ENCODE results near the gene PALB2. TPM values are rescaled to one million over a fixed set of nuclear protein-coding genes. Genes with fewer than 3 reads are reported as not detected.

PALB2 gene
- total RNA-seq, 3 donors from 2014 or later: 7.7 to 12.7 (median 11.0) TPM

DNA sequence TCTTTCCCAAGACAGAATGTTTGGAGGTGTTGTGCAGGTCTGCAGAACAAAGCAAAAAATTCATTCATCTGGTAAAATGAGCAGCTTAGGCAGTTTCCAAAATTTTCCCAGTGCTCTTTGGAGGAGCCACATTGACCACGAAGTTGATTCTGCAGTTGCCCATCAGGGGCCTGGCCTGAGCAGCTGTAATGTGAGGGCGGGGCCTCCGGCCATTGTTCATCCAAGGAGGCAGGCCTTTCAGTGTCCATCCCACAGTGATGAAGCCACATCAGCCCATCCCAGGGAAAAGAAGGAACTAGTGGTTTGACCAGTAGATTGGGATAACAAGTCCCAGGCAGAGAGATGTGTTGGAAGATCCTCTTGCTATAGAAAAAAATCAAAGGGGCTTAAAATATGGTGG lies 73.5 kb downstream of the PALB2 start:
- Histone ChIP-seq H3K4me3 (no peak overlapping the region), H3K36me3 (ENCODE audit: low read depth) (no peaks in the 10 kb centered on the region), H3K4me1 (ENCODE audit: low read depth) (no peaks in the 10 kb centered on the region), H3K9me3 (no peaks in the 10 kb centered on the region)
- DNase-seq (no peak), ATAC-seq (no peak)
- intact Hi-C loops (cut with DNase I, micrococcal nuclease): no loop called here
- TF ChIP-seq, protein P1, sequence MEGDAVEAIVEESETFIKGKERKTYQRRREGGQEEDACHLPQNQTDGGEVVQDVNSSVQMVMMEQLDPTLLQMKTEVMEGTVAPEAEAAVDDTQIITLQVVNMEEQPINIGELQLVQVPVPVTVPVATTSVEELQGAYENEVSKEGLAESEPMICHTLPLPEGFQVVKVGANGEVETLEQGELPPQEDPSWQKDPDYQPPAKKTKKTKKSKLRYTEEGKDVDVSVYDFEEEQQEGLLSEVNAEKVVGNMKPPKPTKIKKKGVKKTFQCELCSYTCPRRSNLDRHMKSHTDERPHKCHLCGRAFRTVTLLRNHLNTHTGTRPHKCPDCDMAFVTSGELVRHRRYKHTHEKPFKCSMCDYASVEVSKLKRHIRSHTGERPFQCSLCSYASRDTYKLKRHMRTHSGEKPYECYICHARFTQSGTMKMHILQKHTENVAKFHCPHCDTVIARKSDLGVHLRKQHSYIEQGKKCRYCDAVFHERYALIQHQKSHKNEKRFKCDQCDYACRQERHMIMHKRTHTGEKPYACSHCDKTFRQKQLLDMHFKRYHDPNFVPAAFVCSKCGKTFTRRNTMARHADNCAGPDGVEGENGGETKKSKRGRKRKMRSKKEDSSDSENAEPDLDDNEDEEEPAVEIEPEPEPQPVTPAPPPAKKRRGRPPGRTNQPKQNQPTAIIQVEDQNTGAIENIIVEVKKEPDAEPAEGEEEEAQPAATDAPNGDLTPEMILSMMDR (IDR thresholded peaks at IDR 0.05): no peak

DNA sequence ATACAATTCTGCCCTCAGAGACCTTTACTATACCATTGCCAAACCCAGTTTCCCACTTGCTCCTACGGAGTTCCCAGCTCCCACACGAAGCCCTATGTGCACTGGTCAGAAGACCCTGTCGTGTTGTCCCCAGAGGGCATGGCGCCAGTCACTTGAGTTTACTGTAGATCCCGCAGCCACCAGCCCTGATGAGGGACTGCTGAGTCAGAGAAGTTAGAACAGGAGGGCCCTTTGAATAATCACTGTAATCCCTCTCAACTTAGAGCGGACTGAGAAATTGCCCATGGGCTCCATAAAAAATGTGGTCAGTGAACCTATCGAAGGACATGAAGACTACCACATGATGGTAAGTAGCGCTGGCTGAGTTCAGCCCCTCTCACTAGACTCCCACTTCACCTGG lies 74.4 kb downstream of the PALB2 start:
- TF ChIP-seq, protein P1 (IDR thresholded peaks at IDR 0.05): no peak
- DNase-seq (no peak), ATAC-seq (no peak)
- Histone ChIP-seq H3K4me3 (no peak overlapping the region), H3K4me1 (ENCODE audit: low read depth) (no peaks in the 10 kb centered on the region), H3K9me3 (no peaks in the 10 kb centered on the region), H3K36me3 (ENCODE audit: low read depth) (no peaks in the 10 kb centered on the region)
- intact Hi-C loops (cut with DNase I, micrococcal nuclease): no loop called here

DNA sequence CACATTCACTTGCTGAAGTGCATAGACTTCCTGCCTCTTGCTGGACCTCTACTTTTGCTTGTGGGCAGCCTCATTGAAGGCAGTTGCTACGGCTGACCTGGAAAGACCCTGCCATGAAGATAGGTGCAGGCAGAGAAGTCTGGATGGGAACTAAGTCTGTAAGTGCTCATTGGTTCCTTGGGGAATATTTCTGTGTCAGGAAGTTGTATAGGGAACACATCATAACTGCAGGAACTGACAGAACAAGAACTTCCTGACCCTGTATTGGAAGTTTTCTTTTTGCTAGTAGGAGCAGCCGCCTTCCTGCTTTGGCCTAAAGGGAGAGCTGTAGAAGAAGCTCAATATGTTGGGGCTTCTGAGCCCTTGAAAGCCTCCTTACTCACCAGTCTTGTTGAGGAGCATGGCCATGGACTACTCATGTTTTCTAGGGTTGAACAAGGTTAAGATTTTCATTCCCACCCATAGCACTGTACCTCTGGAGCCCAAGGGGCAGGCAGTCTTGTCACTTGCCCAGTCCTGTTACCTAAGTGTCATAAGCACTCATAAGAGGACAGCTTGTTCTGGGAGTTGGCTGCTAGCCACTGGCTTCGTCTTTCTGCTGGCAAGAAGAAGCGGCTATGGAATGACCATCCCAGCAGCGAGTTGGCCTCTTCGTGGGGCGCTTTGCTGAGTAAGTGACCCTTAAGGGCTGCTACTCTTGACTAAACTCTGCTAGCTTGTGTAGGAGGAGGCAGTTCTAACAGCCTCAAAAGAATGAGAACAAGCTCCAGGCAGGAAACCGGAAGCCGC lies 76.3 kb downstream of the PALB2 start:
- TF ChIP-seq, protein P1 (IDR thresholded peaks at IDR 0.05): no peak
- ATAC-seq: no peak
- Histone ChIP-seq H3K4me3 (no peak overlapping the region), H3K36me3 (ENCODE audit: low read depth) (no peaks in the 10 kb centered on the region), H3K9me3 (no peaks in the 10 kb centered on the region), H3K4me1 (ENCODE audit: low read depth) (no peaks in the 10 kb centered on the region)
- no peak for DNase-seq
- intact Hi-C loops (cut with DNase I, micrococcal nuclease): no loop called here

DNA sequence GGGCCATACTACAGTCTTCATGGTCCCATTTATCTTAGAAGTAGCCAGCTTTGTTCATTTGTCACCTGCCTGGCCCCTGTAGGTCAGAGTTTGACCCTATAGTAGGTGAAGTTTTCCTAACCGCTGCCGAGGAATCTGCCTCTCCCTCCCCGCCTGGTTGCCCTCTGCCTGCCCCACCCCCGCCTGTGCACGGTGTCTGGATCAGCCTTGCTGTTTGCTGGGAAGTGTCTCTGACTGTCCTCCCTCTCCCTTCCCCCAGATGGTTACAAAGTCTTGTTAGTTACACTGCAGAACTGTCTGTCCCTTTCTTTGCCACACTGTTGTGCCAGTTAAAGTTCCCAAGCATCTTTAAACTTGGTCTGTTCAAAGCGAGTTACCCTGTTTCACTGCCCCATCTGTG lies 77.9 kb downstream of the PALB2 start:
- ATAC-seq (no peak), DNase-seq (no peak)
- Histone ChIP-seq H3K4me1 (ENCODE audit: low read depth) (peaks cover 3% of the 10 kb centered on the region), H3K9me3 (no peaks in the 10 kb centered on the region), H3K36me3 (ENCODE audit: low read depth) (no peaks in the 10 kb centered on the region), H3K4me3 (no peak overlapping the region)
- intact Hi-C loops (cut with DNase I, micrococcal nuclease): no loop called here
- TF ChIP-seq, protein P1 (IDR thresholded peaks at IDR 0.05): no peak

DNA sequence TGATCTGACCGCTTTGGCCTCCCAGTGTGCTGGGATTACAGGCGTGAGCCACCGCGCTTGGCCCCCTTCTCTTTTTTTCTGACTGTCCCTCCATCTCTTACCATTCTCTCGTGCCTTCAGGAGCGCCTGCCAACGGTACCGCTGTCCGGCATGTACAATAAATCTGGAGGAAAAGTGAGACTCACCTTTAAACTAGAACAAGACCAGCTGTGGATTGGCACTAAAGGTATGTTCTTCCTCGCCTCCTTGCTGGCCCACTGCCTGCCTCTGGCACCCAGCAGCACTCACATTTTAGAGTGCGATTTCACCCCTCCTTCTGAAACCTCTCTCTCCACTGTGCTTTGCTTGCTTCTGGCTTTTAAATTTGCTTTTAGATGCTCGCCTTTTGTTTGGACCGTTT lies 78.6 kb downstream of the PALB2 start:
- TF ChIP-seq, protein P1 (IDR thresholded peaks at IDR 0.05): no peak
- Histone ChIP-seq H3K36me3 (ENCODE audit: low read depth) (peaks cover 1% of the 10 kb centered on the region), H3K4me3 (no peak overlapping the region), H3K4me1 (ENCODE audit: low read depth) (peaks cover 3% of the 10 kb centered on the region), H3K9me3 (no peaks in the 10 kb centered on the region)
- intact Hi-C loops (cut with DNase I, micrococcal nuclease): no loop called here
- ATAC-seq: no peak
- DNase-seq: no peak
